Activated effector memory CD4-positive, alpha-beta T cell treated with Interleukin-2 at 50 U/mL for 16 hours (primary cell): ENCODE results near the gene CHGA.

Experiments
- DNase-seq: peaks from one replicate; pipeline ENCODE4 v3.0.0-alpha.2; 2020

The CHGA gene

GRCh38 chr14:92931681-92932447, 8.9 kb downstream of the CHGA start:
- DNase-seq = no peak

GRCh38 chr14:92932448-92933395, 9.8 kb downstream of the CHGA start:
- DNase-seq = no peak

GRCh38 chr14:92933481-92933880, 10.5 kb downstream of the CHGA start:
- no peak for DNase-seq

GRCh38 chr14:92934196-92935085, 11.5 kb downstream of the CHGA start:
- no peak for DNase-seq

GRCh38 chr14:92935446-92935845, 12.5 kb downstream of the CHGA start:
- DNase-seq = no peak

- no peak for DNase-seq
These were observed 13.1 kb downstream of the CHGA start for GRCh38 chr14:92936085-92936484.

GRCh38 chr14:92937051-92937937, 14.3 kb downstream of the CHGA start:
- no peak for DNase-seq

GRCh38 chr14:92938235-92938875, 15.4 kb downstream of the CHGA start:
- DNase-seq = no peak

- no peak for DNase-seq
These were observed 16.1 kb downstream of the CHGA start for GRCh38 chr14:92938890-92939671.

GRCh38 chr14:92939699-92940098, 16.7 kb downstream of the CHGA start:
- no peak for DNase-seq

GRCh38 chr14:92940543-92940942, 17.6 kb downstream of the CHGA start:
- DNase-seq = no peak

- DNase-seq = no peak
These were observed 18.6 kb downstream of the CHGA start for GRCh38 chr14:92941531-92941930.

- DNase-seq = no peak
These were observed 19.2 kb downstream of the CHGA start for GRCh38 chr14:92942136-92942535.

- no peak for DNase-seq
These were observed 19.6 kb downstream of the CHGA start for GRCh38 chr14:92942576-92942975.

- DNase-seq = no peak
These were observed 20.2 kb downstream of the CHGA start for GRCh38 chr14:92942976-92943710.

GRCh38 chr14:92943855-92944570, 21.1 kb downstream of the CHGA start:
- no peak for DNase-seq

- DNase-seq = no peak
These were observed 22.0 kb downstream of the CHGA start for GRCh38 chr14:92944976-92945375.

- no peak for DNase-seq
These were observed 22.6 kb downstream of the CHGA start for GRCh38 chr14:92945544-92945943.
